Renal cortical epithelial cell (primary cell): ENCODE measurements around the gene SLC38A7. TPM values are rescaled to one million over a fixed set of nuclear protein-coding genes. Genes with fewer than 3 reads are reported as not detected.
A peak's percentile ranks its signal among the peaks of the same experiment; 100 is the strongest.

ENCODE experiments used
- DNase-seq: peaks from one replicate; pipeline ENCODE4 v3.0.0-alpha.2; 2011; ENCODE audit warnings: low read depth
- total RNA-seq: library from RNA; depleted of rRNA; stranded (reverse); fragments of >200 nt; gene quantifications from 2 replicates; pipeline ENCODE4 v1.2.3, GENCODE V29; 2014

The SLC38A7 gene
- total RNA-seq, 1 donor from 2014 or later: 35.7 TPM

GRCh38 chr16:58635502-58635901 lies 49.1 kb downstream of the SLC38A7 start:
- DNase-seq: no peak

- no peak for DNase-seq
Measured at GRCh38 chr16:58634265-58634802, 50.2 kb downstream of the SLC38A7 start.

- peak; percentile 99 for DNase-seq
Measured at GRCh38 chr16:58629733-58630640, 54.6 kb downstream of the SLC38A7 start, which contains the start of gene CNOT1. CNOT1 (minus strand) TSS chr16:58629826; CDS start chr16:58599337, 30,489 bp downstream.

GRCh38 chr16:58628845-58629732 lies 55.5 kb downstream of the SLC38A7 start:
- no peak for DNase-seq

GRCh38 chr16:58624209-58624608 lies 60.4 kb downstream of the SLC38A7 start:
- DNase-seq: no peak

GRCh38 chr16:58620396-58620795 lies 64.2 kb downstream of the SLC38A7 start:
- no peak for DNase-seq

GRCh38 chr16:58615280-58615679 lies 69.3 kb downstream of the SLC38A7 start:
- no peak for DNase-seq

Other genes with a start within 250 kb of the SLC38A7 start
- 15.8 and 26.0 TPM in 2 replicates for gene NDRG4, start 184.6 kb downstream of the SLC38A7 start, total RNA-seq
- 9.0 and 17.3 TPM in 2 replicates for gene SETD6, start 169.3 kb downstream of the SLC38A7 start, total RNA-seq
- gene CNOT1, start 54.9 kb downstream of the SLC38A7 start, total RNA-seq: 134 and 256 TPM in 2 replicates
- gene GOT2, start 49.5 kb upstream of the SLC38A7 start, total RNA-seq: 66.9 and 108 TPM in 2 replicates